ENCODE measurements around the gene SPATA22. TPM values are rescaled to one million over a fixed set of nuclear protein-coding genes. Genes with fewer than 3 reads are reported as not detected.
"Not testable (repeated sequence)": the region's sequence is repeated elsewhere in the genome, so short reads cannot be mapped to it uniquely, and the experiment has no call there.

SPATA22 gene, protein sequence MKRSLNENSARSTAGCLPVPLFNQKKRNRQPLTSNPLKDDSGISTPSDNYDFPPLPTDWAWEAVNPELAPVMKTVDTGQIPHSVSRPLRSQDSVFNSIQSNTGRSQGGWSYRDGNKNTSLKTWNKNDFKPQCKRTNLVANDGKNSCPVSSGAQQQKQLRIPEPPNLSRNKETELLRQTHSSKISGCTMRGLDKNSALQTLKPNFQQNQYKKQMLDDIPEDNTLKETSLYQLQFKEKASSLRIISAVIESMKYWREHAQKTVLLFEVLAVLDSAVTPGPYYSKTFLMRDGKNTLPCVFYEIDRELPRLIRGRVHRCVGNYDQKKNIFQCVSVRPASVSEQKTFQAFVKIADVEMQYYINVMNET
- total RNA-seq: not detected

DNA sequence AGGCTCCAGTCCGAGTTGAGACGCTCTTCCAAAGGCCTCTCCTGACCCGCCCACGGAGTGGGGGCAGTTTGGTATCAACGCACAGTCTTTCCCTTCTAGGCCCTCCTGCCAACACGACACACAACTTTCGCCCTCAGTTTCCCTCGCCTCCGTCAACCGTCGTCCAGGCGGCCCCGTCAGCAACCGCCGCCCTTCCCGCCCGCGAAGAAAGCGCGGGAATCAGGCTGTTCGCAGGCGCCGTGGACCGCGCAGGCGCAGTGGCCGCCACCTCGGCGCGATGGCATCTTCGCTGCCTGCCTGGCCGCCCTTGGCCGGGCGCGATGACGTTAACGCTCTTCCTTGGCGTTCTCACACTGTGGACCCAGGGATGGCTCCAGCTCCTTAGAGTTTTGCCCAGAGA lies at the start of gene SPATA22:
TSS of gene SPATA22 (minus strand) at position 221 of the 400 bp plus-strand sequence. CDS start 2,494 bp downstream, outside the sequence.
- ATAC-seq: no peak

GRCh38 chr17:3519472-3519871 lies 47.9 kb upstream of the SPATA22 start:
- not testable (repeated sequence) for ATAC-seq

- no peak for ATAC-seq
Observed at GRCh38 chr17:3514873-3515272, 43.3 kb upstream of the SPATA22 start.

GRCh38 chr17:3514167-3514566 lies 42.5 kb upstream of the SPATA22 start:
- ATAC-seq: not testable (repeated sequence)

- no peak for ATAC-seq
Observed at GRCh38 chr17:3513305-3514035, 41.9 kb upstream of the SPATA22 start.

DNA sequence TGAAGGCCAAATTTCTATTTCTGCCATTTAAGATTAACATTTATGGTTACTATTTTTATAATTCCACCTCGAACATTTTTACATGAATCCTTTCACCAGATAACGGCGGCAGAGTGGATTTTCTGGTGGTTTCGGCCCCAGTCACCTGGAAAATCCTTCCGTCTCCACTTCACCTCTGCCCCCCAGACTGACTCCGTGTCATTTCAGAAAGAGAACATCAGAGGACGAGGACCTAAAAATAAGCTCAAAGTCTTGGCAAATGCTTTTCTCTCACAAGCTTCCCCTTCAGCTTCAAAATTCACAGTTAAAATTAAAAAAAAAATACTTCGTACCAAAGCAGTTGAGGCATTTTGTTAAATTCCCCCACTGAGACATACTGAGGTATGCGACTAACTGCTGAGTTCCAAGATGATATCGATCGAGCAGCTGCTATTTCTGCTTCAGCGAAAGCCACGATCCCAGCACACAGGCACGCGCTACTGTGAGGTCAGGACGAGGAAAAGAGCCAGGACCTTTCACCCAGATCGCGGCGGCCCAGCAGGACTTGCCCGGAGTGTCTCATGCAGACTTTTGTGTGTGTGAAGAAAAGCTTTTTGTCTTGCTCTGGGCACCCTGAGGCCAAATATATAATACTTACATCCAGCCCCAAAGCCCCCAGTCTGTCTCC lies 41.0 kb upstream of the SPATA22 start:
- no peak for ATAC-seq

DNA sequence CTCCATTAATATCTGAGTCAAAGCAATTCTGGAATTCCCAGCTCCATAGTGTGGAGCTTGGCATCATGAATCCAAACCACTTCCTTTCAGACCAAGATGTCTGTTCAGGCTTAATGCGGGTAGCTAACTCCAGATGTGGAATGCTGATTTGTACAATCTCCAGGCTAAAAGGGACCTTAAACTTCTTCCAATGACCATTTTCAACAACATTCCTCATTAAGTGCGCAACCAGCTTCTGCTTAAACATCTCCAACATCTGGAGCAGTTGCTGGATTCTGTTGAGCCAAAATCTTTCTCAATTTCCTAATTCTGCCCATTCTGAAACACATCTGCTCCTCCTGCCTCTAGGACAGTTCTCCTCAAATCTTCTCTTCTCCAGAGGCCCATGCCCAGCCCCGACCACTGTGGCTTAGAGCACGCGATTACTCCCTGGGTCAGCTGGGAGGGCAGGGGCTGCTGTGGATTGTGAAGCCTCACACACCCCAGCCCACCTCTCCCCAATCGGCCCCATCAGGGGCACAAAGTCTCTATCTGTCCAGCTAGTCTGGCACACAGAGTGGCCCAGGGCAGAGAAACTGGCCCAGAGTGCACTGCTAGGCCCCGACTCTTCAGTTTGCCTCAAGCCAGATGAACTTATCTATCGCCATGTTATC lies 40.4 kb upstream of the SPATA22 start:
- no peak for ATAC-seq

DNA sequence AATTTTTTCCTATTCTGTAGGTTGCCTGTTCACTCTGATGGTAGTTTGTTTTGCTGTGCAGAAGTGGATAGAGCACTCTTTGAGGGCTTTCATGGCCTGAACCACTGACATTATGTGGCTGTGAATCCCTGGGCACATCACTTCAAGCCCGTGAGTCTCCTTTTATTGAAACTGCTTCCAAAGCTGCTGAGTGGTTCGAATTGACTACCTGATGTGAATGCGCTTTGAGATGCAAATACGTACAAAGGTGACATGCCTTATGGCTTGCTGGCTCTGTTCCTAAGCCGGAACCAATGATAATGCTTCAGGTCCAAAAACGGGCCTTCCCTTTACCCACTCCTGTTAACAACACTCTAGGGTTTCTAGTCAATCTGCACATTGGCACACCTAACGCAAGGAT lies 38.5 kb upstream of the SPATA22 start:
- no peak for ATAC-seq

DNA sequence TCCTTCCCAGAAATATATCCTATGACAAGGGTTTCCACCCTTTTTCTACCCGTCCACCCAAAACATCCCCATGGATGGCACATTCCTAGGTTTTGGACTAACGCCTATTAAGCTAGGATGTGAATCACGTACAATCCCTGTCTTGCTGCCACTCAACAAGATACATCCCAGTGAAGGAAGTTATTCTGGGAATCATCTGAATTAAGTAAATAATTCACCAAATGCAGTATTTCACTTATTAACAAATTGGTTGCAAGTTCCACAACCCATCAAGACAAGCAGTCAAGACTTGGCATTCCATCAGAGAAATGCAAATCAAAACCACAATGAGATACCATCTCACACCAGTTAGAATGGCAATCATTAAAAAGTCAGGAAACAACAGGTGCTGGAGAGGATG lies 36.2 kb upstream of the SPATA22 start:
- ATAC-seq: no peak

- no peak for ATAC-seq
Observed at GRCh38 chr17:3507071-3507470, 35.5 kb upstream of the SPATA22 start.

DNA sequence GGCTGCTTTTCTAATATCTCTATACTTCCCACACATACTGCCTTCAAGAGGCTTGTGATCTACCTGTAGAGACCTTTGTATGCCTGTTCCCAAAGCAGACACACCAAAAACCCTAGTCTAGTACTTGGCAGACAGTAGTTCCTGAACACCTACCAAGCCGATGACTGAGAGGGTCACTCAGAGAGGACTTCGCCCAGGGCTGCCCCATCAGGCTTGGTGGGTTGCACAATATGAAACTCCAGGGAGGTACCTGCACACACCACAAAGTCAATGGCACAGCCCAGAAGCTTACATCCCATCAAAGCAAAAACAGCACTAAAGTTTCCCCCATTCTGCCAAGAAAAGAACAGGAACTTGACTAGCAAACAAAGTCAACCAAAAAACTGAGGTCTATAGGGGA lies 34.4 kb upstream of the SPATA22 start:
- ATAC-seq: no peak

GRCh38 chr17:3505008-3505407 lies 33.4 kb upstream of the SPATA22 start:
- no peak for ATAC-seq

DNA sequence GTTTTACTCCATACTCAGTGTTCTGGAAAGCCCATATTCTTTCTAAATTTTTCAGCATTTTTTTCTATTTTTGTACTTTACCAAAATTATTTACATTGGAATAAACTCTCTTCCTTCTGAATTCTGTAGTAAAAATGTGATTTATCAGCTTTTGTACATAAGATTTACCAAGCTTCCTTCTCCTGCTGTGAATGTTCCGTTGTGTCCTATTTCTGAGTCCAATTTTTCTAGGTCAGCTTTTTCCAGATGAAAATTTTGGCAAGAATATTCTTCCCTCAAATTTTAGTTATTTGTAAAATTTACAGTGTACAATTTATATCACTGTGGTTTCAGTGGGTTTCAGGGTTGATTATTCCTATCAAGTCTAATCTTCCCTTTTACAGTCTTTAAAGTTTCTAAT lies 31.7 kb upstream of the SPATA22 start:
- ATAC-seq: no peak

GRCh38 chr17:3502466-3502865 lies 30.8 kb upstream of the SPATA22 start:
- no peak for ATAC-seq

DNA sequence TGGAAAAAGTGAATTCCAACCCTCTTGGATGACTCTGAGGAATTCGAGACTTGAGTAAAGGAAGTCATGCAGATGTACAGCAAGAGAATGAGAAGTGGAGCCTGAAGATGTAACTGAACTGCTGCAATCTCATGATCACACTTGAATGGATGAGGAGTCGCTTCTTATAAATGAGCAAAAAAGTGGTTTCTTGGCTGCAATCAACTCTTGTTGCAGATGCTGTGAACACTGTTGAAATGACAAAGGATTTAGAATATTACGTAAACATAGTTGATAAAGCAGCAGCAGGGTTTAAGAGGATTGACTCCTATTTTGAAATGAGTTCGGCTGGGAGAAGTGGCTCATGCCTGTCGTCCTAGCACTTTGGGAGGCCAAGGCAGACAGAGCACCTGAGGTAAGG lies 29.7 kb upstream of the SPATA22 start:
- no peak for ATAC-seq

- no peak for ATAC-seq
Observed at GRCh38 chr17:3497101-3497500, 25.5 kb upstream of the SPATA22 start.

DNA sequence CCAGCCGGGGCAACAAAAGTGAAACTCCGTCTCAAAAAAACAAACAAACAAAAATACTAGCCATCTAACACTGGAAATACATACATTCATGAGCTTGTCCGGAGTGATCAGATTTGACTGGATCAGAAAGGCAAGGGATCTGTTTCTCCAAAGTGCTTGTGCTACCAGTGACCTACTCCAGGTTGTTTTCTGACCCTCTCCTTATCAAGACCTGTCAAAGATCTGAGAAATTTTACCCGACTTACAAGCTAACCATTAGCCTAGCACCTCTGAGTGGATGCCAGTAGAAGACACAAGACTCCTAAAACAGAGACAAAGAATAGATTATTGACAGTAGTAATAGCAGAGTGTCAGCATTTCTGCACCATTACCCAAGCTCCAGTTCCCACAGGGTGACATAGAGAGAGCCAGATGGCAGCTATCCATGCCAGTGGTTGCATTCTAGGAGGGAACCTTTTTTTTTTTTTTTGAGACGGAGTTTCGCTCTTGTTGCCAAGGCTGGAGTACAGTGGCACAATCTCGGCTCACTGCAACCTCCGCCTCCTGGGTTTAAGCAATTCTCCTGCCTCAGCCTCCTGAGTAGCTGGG lies 14.0 kb upstream of the SPATA22 start:
- no peak for ATAC-seq

- no peak for ATAC-seq
Observed at GRCh38 chr17:3482852-3483251, 11.2 kb upstream of the SPATA22 start.

DNA sequence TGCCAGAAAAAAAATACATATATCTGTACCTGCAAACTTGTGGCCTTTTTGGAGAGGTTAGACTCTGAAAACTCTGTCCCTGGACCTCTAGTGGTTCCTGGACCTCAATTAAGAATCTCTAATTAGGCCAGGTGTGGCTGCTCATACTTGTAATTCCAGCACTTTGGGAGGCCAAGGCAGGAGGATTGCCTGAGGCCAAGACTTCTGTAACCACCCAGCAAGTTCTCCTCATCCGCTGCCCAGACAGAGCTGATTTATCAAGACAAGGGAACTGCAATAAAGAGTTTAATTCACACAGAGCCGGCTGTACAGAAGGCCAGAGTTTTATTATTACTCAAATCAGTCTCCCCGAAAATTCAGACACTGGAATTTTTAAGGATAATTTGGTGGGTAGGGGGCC lies 8.4 kb upstream of the SPATA22 start:
- no peak for ATAC-seq

GRCh38 chr17:3475812-3476610 lies 4.4 kb upstream of the SPATA22 start, which contains the start of gene ASPA:
Gene ASPA (plus strand): TSS chr17:3475997. CDS start chr17:3476160, 163 bp downstream.
- ATAC-seq: peak; percentile 18

DNA sequence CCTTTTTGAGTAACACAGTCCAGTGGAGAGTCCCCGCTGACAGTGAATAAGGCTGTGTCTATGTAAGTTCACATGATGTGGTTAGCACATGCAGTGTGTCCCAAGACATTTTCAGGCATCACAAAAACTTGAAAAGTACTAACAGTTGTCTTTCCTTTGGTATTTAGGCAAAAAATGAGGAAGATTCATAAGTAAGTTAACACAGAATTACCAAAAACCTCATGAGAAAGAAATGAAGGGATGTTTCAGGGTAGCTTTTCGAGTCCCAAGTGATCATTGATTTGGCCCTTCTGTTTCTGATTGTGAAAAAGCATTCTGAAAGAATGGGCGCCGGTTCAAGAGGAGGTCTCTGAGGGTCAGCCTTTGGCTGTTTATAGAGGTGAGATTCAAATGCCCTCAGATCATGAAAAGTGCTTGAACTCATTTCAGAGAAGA lies 3.6 kb upstream of the SPATA22 start:
- ATAC-seq: no peak

GRCh38 chr17:3474212-3474611 lies 2.6 kb upstream of the SPATA22 start:
- no peak for ATAC-seq

Measured in esophagus mucosa (tissue), 1 donor.